AG04449 (cell line): ENCODE data around the gene CCDC102A.

Experiments
- CTCF ChIA-PET: fragments of 350-600 bp; formaldehyde crosslinking; extraction: SDS; loops from one replicate; lab custom pipeline; 2021; ENCODE audit warnings: antibody characterized with exemption; lab: Yijun Ruan, JAX
- POLR2A ChIA-PET: fragments of 400-600, 350-600 bp; formaldehyde crosslinking; extraction: SDS; loops from one replicate; lab custom pipeline; 2020; ENCODE audit warnings: antibody characterized with exemption, inconsistent platforms; lab: Yijun Ruan, JAX
- DNase-seq: peaks from one replicate; pipeline ENCODE4 v3.0.0-alpha.2; 2010; ENCODE audit warnings: low read depth, low spot score
- H3K4me3 ChIP-seq: 2 replicates; pipeline ENCODE4 v1.5.1; 2011; ENCODE audit warnings: low read depth, mild to moderate bottlenecking, control low read depth, low read length
- TF ChIP-seq, protein P1 (sequence below): IDR thresholded peaks from one replicate; pipeline ENCODE4 v1.5.1; 2011; ENCODE audit warnings: mild to moderate bottlenecking, moderate library complexity, low read length, control low read depth, inconsistent platforms; ENCODE audit not compliant: insufficient read depth; ENCODE audit errors: missing control alignments

Gene CCDC102A

GRCh38 chr16:57516773-57517172 is 19.6 kb downstream of the CCDC102A start:
- POLR2A ChIA-PET, result no interaction called here

GRCh38 chr16:57516176-57516725 is 20.1 kb downstream of the CCDC102A start:
- ChIA-PET POLR2A (no interaction called here), CTCF (interaction anchor here (1.4 to 19.1 kb wide), 6 partner anchors 11 to 96 kb away, joined by 3 to 368 read pairs (median 35); partner anchors contain the start of gene DOK4)
- H3K4me3 ChIP-seq, result no peak overlapping the region
- DNase-seq, result no peak
- TF ChIP-seq, protein P1, sequence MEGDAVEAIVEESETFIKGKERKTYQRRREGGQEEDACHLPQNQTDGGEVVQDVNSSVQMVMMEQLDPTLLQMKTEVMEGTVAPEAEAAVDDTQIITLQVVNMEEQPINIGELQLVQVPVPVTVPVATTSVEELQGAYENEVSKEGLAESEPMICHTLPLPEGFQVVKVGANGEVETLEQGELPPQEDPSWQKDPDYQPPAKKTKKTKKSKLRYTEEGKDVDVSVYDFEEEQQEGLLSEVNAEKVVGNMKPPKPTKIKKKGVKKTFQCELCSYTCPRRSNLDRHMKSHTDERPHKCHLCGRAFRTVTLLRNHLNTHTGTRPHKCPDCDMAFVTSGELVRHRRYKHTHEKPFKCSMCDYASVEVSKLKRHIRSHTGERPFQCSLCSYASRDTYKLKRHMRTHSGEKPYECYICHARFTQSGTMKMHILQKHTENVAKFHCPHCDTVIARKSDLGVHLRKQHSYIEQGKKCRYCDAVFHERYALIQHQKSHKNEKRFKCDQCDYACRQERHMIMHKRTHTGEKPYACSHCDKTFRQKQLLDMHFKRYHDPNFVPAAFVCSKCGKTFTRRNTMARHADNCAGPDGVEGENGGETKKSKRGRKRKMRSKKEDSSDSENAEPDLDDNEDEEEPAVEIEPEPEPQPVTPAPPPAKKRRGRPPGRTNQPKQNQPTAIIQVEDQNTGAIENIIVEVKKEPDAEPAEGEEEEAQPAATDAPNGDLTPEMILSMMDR, result no peak

More at GRCh38 chr16:57516773-57517172, 19.6 kb downstream of the CCDC102A start:
- no peak overlapping the region for H3K4me3 ChIP-seq
- TF ChIP-seq, protein P1, result no peak
- DNase-seq, result no peak
- CTCF ChIA-PET, result interaction anchor here (1.4 to 19.1 kb wide), 9 partner anchors 10 to 96 kb away, joined by 3 to 368 read pairs (median 29); partner anchors contain the start of genes DOK4 and POLR2C

GRCh38 chr16:57514791-57515600 is 21.4 kb downstream of the CCDC102A start:
- H3K4me3 ChIP-seq, result no peak overlapping the region
- POLR2A ChIA-PET, result no interaction called here
- CTCF ChIA-PET, result interaction anchor here (1.1 to 19.1 kb wide), 3 partner anchors 52 to 214 kb away, joined by 3 to 368 read pairs (median 12); partner anchors contain the start of gene POLR2C
- TF ChIP-seq, protein P1, result no peak
- no peak for DNase-seq

DNA sequence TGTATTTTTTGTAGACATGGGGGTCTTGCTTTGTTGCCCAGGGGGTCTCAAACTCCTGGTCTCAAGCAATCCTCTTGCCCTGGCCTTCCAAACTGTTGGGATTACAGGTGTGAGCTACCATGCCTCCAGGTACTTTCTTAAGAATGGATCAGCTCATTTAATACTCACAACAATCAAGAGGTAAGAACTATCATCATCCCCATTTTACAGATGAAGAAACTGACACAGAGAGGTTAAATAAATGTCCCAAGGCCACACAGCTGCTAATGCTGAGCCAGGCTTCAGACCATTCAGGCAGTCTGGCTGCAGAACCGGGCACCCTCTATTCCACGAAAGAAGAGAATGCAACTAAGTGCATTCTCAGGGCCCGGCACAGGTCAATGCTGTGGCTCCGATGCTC is 22.0 kb downstream of the CCDC102A start:
- POLR2A ChIA-PET, result no interaction called here
- no peak overlapping the region for H3K4me3 ChIP-seq
- CTCF ChIA-PET, result interaction anchor here (1.1 to 19.1 kb wide), 6 partner anchors 8 to 213 kb away, joined by 3 to 368 read pairs (median 10); partner anchors contain the start of gene POLR2C
- DNase-seq, result no peak
- TF ChIP-seq, protein P1, result no peak

GRCh38 chr16:57513371-57514102 is 22.8 kb downstream of the CCDC102A start:
- no peak overlapping the region for H3K4me3 ChIP-seq
- CTCF ChIA-PET, result interaction anchor here (0.6 to 19.1 kb wide), 8 partner anchors 9 to 213 kb away, joined by 3 to 368 read pairs (median 6); partner anchors contain the start of genes CIAPIN1, COQ9 and POLR2C
- POLR2A ChIA-PET, result interaction anchor here (0.6 kb wide), 1 partner anchor 16 kb away, joined by 3 read pairs; no protein-coding TSS in a partner anchor
- TF ChIP-seq, protein P1, result no peak
- DNase-seq, result no peak
